Stimulated activated CD4-positive, alpha-beta T cell treated with anti-CD3 and anti-CD28 coated beads, Interleukin-1b, Interleukin-23, amount 100 ng/mL, for 48 hours (primary cell): ENCODE data around the gene ASPHD2.

ENCODE experiments used
- DNase-seq: peaks from one replicate; pipeline ENCODE4 v3.0.0-alpha.2; 2020

The ASPHD2 gene

GRCh38 chr22:26479043-26479791, 50.2 kb downstream of the ASPHD2 start:
- no peak for DNase-seq

GRCh38 chr22:26479792-26480610, 50.9 kb downstream of the ASPHD2 start:
- no peak for DNase-seq

DNA sequence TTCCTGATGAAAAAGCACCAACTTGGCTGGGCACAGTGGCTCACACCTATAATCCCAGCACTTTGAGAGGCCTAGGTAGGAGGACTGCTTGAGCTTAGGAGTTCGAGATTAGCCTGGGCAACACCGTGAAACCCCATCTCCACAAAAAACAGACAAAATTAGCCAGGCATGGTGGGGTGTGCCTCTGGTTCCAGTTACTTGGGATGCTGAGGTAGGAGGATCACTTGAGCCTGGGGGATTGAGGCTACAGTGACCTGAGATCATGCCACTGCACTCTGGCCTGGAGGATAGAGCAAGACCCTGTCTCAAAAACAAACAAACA, 51.5 kb downstream of the ASPHD2 start:
- no peak for DNase-seq

- no peak for DNase-seq
Observed at GRCh38 chr22:26481112-26481693, 52.1 kb downstream of the ASPHD2 start.

DNA sequence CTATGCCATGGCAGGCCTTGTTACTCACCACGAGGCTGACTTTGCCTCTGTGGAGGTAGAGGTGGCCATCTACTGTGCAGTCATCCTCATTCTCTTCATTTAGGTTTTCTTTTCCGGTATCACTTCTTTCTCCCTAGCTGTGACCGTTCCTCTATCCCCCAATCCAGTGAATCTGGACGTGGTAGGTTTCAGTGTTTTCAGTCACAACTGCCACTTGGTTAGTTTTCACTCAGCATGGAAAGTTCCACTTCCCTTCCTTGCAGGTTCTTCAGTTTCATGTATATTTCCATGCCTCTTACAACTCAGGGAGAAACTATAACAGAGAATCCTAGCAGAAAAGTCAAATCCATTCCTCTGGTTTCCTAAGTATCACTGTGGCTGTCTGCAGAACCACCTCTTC, 52.6 kb downstream of the ASPHD2 start:
- no peak for DNase-seq

GRCh38 chr22:26482161-26482560, 53.1 kb downstream of the ASPHD2 start:
- DNase-seq, result no peak

- DNase-seq, result no peak
Observed at GRCh38 chr22:26483043-26483438, 54.0 kb downstream of the ASPHD2 start.

DNA sequence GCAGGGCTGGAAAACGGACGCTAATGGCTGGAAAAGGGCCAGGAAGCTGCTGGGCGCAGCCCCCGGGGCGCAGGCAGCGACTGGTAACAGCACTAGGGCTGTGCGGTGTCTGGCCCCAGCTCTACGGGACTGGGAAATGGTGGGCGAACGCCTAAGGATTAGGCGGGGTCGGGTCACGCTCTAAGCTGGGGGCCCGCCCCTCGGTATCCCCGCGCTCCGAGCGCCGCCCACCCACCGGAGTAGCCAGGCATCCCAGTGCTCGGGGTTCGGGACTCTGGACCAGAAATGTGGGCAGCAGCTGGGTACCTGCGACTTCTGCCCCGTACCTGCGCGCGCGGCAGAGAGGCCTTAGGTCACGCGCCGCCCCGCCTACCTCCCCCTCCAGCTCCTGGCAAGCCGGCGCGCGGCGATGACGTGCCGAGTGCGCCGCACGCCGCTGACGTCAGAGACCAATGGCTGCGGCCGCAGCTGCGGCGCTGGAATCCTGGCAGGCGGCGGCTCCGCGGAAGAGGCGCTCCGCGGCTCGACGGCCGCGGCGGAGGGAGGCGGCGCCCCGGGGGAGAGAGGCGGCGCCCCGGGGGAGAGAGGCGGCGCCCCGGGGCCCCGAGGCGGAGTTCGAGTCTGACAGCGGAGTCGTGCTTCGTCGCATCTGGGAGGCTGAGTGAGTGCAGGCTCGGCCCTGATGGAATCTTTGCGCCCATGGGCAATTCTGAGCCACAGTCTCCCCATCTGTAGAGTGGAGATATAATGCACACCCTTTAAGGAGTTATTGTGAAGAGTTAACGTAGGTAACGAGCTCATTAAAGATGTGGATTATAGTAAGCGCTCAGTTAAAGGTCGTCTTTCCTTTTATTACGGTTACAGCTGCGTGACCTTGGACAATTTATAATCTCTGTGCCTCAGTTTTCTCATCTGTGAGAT, 54.6 kb downstream of the ASPHD2 start, which contains the start of the genes HPS4 and SRRD:
HPS4 (minus strand) TSS at position 345 of the 921 bp plus-strand sequence. CDS start 2,021 bp downstream, outside the sequence.
SRRD (plus strand) TSS at position 439 of the 921 bp plus-strand sequence; CDS start at position 453, 14 bp downstream.
- peak; percentile 90 for DNase-seq

DNA sequence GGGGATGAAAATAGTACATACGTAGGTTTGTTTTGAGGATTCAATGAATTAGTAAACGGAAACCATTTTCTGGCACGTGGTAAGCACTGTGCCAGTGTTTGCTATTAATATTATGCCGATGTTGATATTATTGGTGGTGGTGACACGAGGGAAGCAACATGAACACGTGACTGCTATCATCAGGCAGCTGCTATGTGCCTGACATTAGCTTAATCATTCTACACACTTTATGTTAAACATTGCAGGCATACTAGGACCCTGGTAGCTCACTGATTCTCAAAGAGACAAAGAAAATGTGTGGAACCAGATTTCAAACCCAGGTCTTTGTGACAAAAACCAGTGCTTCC, 55.3 kb downstream of the ASPHD2 start:
- DNase-seq, result no peak

DNA sequence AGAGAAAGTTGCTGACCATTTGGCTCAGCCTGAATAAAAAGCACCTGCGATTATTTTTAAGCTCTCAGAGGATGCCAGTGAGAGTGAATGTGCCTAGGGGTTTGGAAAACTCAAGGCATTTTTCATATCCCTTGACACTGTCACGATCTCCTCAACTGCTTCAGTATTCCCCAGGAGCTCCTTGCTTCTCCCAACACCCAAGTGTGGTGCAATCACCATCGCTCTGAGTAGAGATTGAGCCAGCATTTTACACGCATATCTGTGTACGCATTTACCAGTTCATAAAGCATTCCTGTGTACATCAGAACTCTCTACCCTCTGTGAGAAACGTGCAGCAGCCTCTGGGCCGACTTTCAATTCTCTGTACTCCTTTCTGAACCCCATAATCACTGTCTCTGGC, 56.0 kb downstream of the ASPHD2 start:
- no peak for DNase-seq

- no peak for DNase-seq
Observed at GRCh38 chr22:26485806-26486390, 56.8 kb downstream of the ASPHD2 start.

DNA sequence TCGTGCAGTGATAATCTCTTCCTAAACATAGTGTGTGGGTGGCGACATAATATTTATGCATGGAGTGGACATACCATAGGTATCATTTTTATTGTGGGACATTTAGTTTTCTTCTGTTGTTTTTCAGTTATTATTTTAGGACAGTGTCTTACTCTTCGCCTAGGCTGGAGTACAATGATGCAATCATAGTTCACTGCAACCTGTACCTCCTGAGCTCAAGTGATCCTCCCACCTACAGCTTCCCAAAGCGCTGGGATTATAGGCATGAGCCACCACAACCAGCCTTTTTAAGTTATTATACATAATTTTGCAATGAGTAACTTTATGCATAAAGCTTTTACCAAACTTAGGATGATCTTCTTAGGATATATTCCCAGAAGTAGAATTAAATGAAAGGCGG, 57.3 kb downstream of the ASPHD2 start:
- no peak for DNase-seq

DNA sequence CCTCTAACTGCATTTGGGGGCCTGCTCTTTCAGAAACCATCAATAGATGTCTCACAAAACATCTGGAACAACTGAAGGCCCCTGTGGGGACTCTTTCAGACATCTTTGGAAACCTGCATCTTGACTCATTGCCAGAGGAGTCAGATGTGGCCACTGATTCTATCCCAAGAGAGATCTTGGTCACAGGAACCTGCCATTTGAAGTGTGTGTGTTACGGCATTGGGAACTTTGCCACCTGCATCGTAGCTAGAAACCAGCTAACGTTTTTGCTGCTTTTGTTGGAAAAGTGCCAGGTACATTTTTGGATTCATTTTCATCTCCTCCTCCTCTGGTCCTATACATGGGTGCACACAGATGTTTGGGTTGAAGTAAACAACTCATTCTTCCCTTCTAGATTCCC, 58.9 kb downstream of the ASPHD2 start:
- no peak for DNase-seq

DNA sequence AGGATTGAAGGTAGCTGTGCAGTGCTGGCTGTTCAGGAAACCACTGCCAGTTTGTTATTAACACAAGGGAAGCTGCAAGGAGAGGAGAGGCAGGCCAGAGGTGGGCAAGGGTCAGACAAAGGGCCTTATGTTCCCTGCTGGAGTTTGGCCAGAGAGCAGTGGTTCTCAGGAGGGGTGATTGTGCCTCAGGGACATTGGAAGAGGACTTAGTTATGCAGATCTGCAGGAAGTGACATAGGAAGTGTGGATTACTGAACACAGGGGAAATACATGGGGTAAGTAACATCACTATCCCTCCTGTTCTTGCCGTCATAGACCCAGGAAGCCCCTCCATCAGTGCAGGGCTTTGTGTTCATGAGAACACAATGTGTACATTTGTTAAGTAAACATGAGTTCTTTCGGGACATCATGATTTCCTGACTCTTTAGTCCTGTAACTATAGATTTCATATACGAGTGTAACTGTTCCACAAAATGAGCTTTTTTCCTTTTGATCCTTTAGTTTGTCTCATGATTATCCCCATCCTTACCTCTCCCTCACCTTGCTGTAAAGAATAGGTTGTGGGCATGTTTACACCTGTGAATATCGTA, 60.5 kb downstream of the ASPHD2 start:
- no peak for DNase-seq

GRCh38 chr22:26492220-26492619, 63.2 kb downstream of the ASPHD2 start:
- DNase-seq, result no peak

GRCh38 chr22:26494506-26494905, 65.4 kb downstream of the ASPHD2 start:
- no peak for DNase-seq
